Esophagus muscularis mucosa (tissue), 4 donors: ENCODE measurements around the gene ZNF783. TPM values are rescaled to one million over a fixed set of nuclear protein-coding genes. Genes with fewer than 3 reads are reported as not detected.
"Not testable (repeated sequence)": the region's sequence is repeated elsewhere in the genome, so short reads cannot be mapped to it uniquely, and the experiment has no call there.

Source experiments
- DNase-seq: peaks from one replicate; pipeline ENCODE4 v3.0.0-alpha.2; 2017; ENCODE audit errors: extremely low spot score
- H3K27ac ChIP-seq, 4 donors: fragments of 200-600 bp; sonication (generic); replicated peaks in 1 of 4; 1 replicate in 3 of 4; 2 replicates in 1 of 4; pipeline ENCODE4 v1.5.1; 2016 to 2019; ENCODE audit warnings: mild to moderate bottlenecking in 1 of 4
- H3K27me3 ChIP-seq, 4 donors: fragments of 200-600 bp; sonication (generic); one replicate each; pipeline versions ENCODE4 v1.5.1 to v1.6.0; 2016 to 2019
- H3K36me3 ChIP-seq, 4 donors: fragments of 200-600 bp; sonication (generic); one replicate each; pipeline ENCODE4 v1.5.1; 2016 to 2019
- H3K4me1 ChIP-seq, 4 donors: fragments of 200-600 bp; sonication (generic); one replicate each; pipeline ENCODE4 v1.5.1; 2016 to 2019
- H3K4me3 ChIP-seq, 4 donors: fragments of 200-600 bp; sonication (generic); 1 replicate in 2 of 4; 2 replicates in 2 of 4; pipeline ENCODE4 v1.5.1; 2016 to 2019; ENCODE audit warnings: mild to moderate bottlenecking in 4 of 4, moderate library complexity in 1 of 4
- H3K9me3 ChIP-seq, 4 donors: fragments of 200-600 bp; sonication (generic); 1 replicate in 3 of 4; 2 replicates in 1 of 4; pipeline ENCODE4 v1.5.1; 2016 to 2019
- EP300 ChIP-seq: sonication (generic); formaldehyde crosslinking; IDR thresholded peaks from one replicate; pipeline ENCODE4 v1.6.1; 2017; ENCODE audit warnings: antibody characterized with exemption
- POLR2A ChIP-seq: fragments of 450-650 bp; IDR thresholded peaks from one replicate; pipeline ENCODE4 v1.6.1; 2017; ENCODE audit warnings: antibody characterized with exemption, moderate library complexity, mild to moderate bottlenecking, low read depth
- POLR2AphosphoS5 ChIP-seq, 2 donors: sonication (generic); formaldehyde crosslinking; IDR thresholded peaks; one replicate each; pipeline ENCODE4 v1.6.1; 2017; ENCODE audit warnings: antibody characterized with exemption in 2 of 2
- WGBS: methylation state at CpG from one replicate; pipeline ENCODE4 v1.1.5; 2018; 5-methylcytosine and 5-hydroxymethylcytosine counted together
- intact Hi-C: fragments of 100-400 bp; cut with DNase I; formaldehyde crosslinking; loops from one replicate; pipeline ENCODE4 v1.15.1; 2023
- total RNA-seq, 4 donors: library from RNA; depleted of rRNA; stranded (reverse); fragments of >200 nt; gene quantifications; one replicate each; pipeline versions ENCODE4 v1.1.0 to v1.2.1, GENCODE V29; 2016
- TF ChIP-seq, protein P1 (sequence below), 3 experiments: fragments of 200-600 bp in 2 of 3; fragments of 450-650 bp in 1 of 3; sonication (generic) in 2 of 3; IDR thresholded peaks; one replicate each; pipeline ENCODE4 v1.5.1; 2017 to 2019; ENCODE audit warnings: antibody characterized with exemption in 3 of 3, mild to moderate bottlenecking in 2 of 3, moderate library complexity in 1 of 3

Gene ZNF783
- total RNA-seq, 4 donors from 2014 or later = 8.4 to 12.2 (median 11.9) TPM

DNA sequence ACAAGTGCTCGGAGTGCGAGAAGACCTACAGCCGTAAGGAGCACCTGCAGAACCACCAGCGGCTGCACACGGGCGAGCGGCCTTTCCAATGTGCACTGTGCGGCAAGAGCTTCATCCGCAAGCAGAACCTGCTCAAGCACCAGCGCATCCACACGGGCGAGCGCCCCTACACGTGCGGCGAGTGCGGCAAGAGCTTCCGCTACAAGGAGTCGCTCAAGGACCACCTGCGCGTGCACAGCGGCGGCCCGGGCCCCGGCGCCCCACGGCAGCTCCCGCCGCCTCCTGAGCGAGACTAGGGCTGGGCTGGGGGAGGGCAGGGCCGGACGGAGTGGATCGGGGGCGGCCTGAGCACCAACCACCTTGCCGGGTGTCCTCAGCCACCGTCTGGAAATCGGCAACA, 37.6 kb upstream of the ZNF783 start:
- TF ChIP-seq, protein P1, sequence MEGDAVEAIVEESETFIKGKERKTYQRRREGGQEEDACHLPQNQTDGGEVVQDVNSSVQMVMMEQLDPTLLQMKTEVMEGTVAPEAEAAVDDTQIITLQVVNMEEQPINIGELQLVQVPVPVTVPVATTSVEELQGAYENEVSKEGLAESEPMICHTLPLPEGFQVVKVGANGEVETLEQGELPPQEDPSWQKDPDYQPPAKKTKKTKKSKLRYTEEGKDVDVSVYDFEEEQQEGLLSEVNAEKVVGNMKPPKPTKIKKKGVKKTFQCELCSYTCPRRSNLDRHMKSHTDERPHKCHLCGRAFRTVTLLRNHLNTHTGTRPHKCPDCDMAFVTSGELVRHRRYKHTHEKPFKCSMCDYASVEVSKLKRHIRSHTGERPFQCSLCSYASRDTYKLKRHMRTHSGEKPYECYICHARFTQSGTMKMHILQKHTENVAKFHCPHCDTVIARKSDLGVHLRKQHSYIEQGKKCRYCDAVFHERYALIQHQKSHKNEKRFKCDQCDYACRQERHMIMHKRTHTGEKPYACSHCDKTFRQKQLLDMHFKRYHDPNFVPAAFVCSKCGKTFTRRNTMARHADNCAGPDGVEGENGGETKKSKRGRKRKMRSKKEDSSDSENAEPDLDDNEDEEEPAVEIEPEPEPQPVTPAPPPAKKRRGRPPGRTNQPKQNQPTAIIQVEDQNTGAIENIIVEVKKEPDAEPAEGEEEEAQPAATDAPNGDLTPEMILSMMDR (IDR thresholded peaks at IDR 0.05) = no peak
- no peak for TF ChIP-seq POLR2A
- TF ChIP-seq POLR2AphosphoS5 (IDR thresholded peaks at IDR 0.05) = no peak
- TF ChIP-seq EP300 = no peak
- 98% methylated on average over 6 of the region's 37 CpGs for WGBS

DNA sequence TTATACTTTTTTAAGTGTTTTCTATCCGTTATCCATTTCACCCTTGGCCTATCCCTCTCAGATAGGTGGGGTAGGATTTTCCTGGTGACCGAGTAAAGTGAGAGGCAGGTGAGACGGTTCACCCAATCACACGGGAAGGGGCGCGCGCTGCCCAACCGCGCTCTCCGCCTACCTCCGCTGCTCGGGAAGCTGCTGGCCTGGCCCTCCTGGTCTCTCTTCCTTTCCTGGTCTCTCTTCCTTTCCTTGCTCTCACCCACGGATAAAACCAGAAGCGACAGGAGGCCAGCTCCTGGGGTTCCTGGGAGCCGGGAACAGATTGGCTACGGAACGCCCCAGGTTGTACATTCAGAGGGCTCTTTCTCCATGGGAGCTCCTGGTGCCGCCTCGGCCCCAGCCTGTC, 36.9 kb upstream of the ZNF783 start:
- H3K27me3 ChIP-seq = no peaks in the 10 kb centered on the region
- no peak for DNase-seq
- WGBS = 88% methylated on average over 19 of the region's 19 CpGs
- TF ChIP-seq, protein P1 (IDR thresholded peaks at IDR 0.05) = no peak
- TF ChIP-seq EP300 (no peak), POLR2AphosphoS5 (IDR thresholded peaks at IDR 0.05) (no peak), POLR2A (no peak)
- H3K36me3 ChIP-seq = peaks cover 38 to 60% (median 56%) of the 10 kb centered on the region in 4 donors
- H3K9me3 ChIP-seq = no peaks in the 10 kb centered on the region
- no peak overlapping the region for H3K27ac ChIP-seq
- no peak overlapping the region for H3K4me3 ChIP-seq
- intact Hi-C loops = no loop called here
- no peaks in the 10 kb centered on the region for H3K4me1 ChIP-seq

More for the DNA sequence above, 37.6 kb upstream of the ZNF783 start:
- Histone ChIP-seq H3K9me3 (no peaks in the 10 kb centered on the region), H3K27ac (no peak overlapping the region), H3K4me1 (no peaks in the 10 kb centered on the region), H3K4me3 (no peak overlapping the region), H3K36me3 (peaks cover 46 to 68% (median 64%) of the 10 kb centered on the region in 4 donors), H3K27me3 (no peaks in the 10 kb centered on the region)
- no peak for DNase-seq
- intact Hi-C loops = no loop called here

DNA sequence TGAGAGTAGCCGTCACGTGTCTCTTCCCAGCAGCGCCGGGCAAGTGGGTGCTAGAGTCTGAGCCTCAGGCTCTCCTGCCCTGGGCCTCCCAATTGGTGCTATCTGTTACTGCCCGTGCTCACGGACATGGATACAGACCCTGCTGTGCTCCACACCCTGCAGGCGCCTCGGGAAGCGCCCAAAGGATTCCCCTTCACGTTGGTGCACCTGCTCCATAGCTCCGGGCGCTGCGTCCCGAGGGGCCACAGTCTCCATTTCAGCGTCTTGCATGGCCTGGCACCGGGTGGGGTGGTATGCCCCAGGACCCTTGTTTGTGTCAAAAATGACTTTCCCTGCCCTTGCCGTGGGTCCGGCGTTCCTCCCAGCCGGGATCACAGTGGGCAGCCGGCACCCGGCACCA, 36.3 kb upstream of the ZNF783 start:
- no peak overlapping the region for H3K4me3 ChIP-seq
- no peak for TF ChIP-seq POLR2AphosphoS5 (IDR thresholded peaks at IDR 0.05)
- TF ChIP-seq, protein P1 (IDR thresholded peaks at IDR 0.05) = no peak
- no peak for TF ChIP-seq EP300
- TF ChIP-seq POLR2A = no peak
- H3K4me1 ChIP-seq = no peaks in the 10 kb centered on the region
- WGBS = 97% methylated on average over 13 of the region's 22 CpGs
- no peak for DNase-seq
- intact Hi-C loops = no loop called here
- peaks cover 33 to 55% (median 51%) of the 10 kb centered on the region in 4 donors for H3K36me3 ChIP-seq
- H3K9me3 ChIP-seq = no peaks in the 10 kb centered on the region
- no peak overlapping the region for H3K27ac ChIP-seq
- H3K27me3 ChIP-seq = no peaks in the 10 kb centered on the region

DNA sequence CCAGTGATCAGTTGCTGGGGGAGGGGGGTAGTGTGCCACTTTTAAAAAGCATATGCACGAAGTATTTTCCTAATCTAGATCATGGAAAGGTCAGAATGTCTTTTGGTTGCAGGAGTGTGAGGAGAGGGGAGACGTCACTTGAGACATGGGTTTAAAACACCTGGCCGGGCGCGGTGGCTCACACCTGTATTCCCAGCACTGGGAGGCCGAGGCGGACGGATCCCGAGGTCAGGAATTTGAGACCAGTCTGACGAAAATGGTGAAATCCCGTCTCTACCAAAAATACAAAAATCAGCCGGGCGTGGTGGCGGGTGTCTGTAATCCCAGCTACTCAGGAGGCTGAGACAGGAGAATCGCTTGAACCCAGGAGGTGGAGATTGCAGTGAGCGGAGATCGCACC, 35.6 kb upstream of the ZNF783 start:
- H3K9me3 ChIP-seq, intact Hi-C loops, H3K4me1 ChIP-seq, H3K4me3 ChIP-seq, H3K27me3 ChIP-seq, DNase-seq, H3K27ac ChIP-seq: not testable (repeated sequence)
- H3K36me3 ChIP-seq = peaks cover 26 to 48% (median 44%) of the 10 kb centered on the region in 4 donors
- 91% methylated on average over 17 of the region's 17 CpGs for WGBS

DNA sequence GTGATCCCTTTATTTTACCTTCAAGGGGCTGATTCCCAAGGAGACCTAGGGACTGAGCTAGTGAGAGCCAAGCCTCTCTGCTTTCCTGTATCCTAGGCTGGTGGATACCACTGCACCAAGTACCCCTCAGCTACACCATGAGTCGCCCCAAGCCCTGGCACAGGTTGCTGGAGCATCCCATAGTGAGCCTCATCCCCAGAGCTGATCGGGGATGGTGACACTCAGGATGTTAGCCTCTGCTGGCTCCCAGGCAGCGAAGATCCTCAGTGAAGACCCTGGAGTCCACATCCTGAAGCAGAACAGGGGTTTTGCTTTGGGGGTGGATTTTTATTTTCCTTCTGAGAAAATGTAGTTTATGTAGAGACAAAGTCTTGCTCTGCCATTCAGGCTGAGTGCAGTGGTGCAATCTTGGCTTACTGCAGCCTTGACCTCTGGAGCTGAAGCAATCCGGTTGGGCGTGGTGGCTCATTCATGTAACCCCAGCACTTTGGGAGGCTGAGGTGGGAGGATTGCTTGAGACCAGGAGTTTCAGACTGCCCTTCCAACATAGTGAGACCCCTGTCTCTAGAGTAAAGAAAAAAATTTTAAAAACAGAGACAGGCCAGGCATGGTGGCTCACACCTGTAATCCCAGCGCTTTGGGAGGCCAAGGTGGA, 35.0 kb upstream of the ZNF783 start:
- peaks cover 23 to 42% (median 39%) of the 10 kb centered on the region in 4 donors for H3K36me3 ChIP-seq
- 89% methylated on average over 6 of the region's 6 CpGs for WGBS
- H3K4me3 ChIP-seq = no peak overlapping the region
- no peaks in the 10 kb centered on the region for H3K4me1 ChIP-seq
- H3K27me3 ChIP-seq = no peaks in the 10 kb centered on the region
- TF ChIP-seq POLR2AphosphoS5 (IDR thresholded peaks at IDR 0.05) (no peak), POLR2A (no peak), EP300 (no peak)
- TF ChIP-seq, protein P1 (IDR thresholded peaks at IDR 0.05) = no peak
- intact Hi-C loops = no loop called here
- no peaks in the 10 kb centered on the region for H3K9me3 ChIP-seq
- no peak for DNase-seq
- no peak overlapping the region for H3K27ac ChIP-seq
